ENCODE data around the gene KCNQ4.

KCNQ4 gene

GRCh38 chr1:40815420-40815819, 31.8 kb downstream of the KCNQ4 start:
- no peaks in the 10 kb centered on the region for H3K4me1 ChIP-seq
- H3K36me3 ChIP-seq: no peaks in the 10 kb centered on the region
- no peak overlapping the region for H3K4me3 ChIP-seq (ENCODE audit: low read depth, low read length)
- no peaks in the 10 kb centered on the region for H3K27me3 ChIP-seq
- TF ChIP-seq CTCF (IDR thresholded peaks at IDR 0.05; ENCODE audit: low read depth, low read length): no peak
- no peak for DNase-seq
- H3K9me3 ChIP-seq: no peaks in the 10 kb centered on the region

DNA sequence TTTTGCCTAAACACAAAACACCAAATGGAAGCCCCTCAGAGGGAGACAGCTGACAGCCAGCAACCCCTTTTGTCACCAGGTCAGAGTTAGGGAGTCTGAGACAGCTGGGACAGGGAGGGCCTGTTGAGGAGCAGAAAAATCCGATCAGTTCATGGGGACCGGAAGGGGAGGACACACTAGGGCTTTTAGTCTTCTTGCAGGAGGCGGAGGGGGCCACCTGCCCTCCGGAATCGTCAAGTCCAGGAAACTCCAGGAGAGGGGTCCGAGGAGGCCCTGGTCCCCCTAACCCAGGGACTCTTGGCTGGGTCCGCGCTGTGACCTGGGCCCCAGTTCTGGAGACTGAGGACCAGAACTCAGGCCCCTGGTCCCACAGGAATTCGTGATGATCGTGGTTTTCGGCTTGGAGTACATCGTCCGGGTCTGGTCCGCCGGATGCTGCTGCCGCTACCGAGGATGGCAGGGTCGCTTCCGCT, 34.2 kb downstream of the KCNQ4 start:
- H3K4me1 ChIP-seq: peaks cover 3% of the 10 kb centered on the region; the same call in 1 of the 2 replicates
- no peaks in the 10 kb centered on the region for H3K36me3 ChIP-seq
- H3K4me3 ChIP-seq (ENCODE audit: low read depth, low read length): no peak overlapping the region
- H3K27me3 ChIP-seq: no peaks in the 10 kb centered on the region
- DNase-seq: no peak
- no peak for TF ChIP-seq CTCF (IDR thresholded peaks at IDR 0.05; ENCODE audit: low read depth, low read length)
- H3K9me3 ChIP-seq: no peaks in the 10 kb centered on the region

GRCh38 chr1:40818264-40818961, 34.8 kb downstream of the KCNQ4 start:
- Histone ChIP-seq H3K9me3 (no peaks in the 10 kb centered on the region), H3K4me1 (peaks cover 3% of the 10 kb centered on the region; the same call in 1 of the 2 replicates), H3K4me3 (ENCODE audit: low read depth, low read length) (no peak overlapping the region), H3K36me3 (no peaks in the 10 kb centered on the region), H3K27me3 (no peaks in the 10 kb centered on the region)
- no peak for TF ChIP-seq CTCF (IDR thresholded peaks at IDR 0.05; ENCODE audit: low read depth, low read length)
- DNase-seq: no peak

DNA sequence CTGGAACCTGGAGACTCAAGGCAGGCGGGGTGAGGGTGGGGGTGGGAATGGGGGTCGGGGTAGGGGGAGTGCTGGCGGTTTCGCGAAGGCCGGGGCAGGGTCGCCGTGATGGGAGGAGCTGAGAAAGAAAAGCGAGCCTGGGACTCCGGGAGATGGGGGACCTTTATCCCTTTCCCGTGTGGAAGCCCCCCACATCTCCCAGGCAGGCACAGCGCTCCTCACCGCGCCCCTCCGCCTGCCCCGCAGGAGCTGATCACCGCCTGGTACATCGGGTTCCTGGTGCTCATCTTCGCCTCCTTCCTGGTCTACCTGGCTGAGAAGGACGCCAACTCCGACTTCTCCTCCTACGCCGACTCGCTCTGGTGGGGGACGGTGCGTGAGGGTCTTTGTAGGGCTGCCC, 35.5 kb downstream of the KCNQ4 start:
- peaks cover 3% of the 10 kb centered on the region; the same call in 1 of the 2 replicates for H3K4me1 ChIP-seq
- H3K9me3 ChIP-seq: no peaks in the 10 kb centered on the region
- H3K27me3 ChIP-seq: no peaks in the 10 kb centered on the region
- no peak for TF ChIP-seq CTCF (IDR thresholded peaks at IDR 0.05; ENCODE audit: low read depth, low read length)
- no peak for DNase-seq
- no peak overlapping the region for H3K4me3 ChIP-seq (ENCODE audit: low read depth, low read length)
- H3K36me3 ChIP-seq: no peaks in the 10 kb centered on the region

DNA sequence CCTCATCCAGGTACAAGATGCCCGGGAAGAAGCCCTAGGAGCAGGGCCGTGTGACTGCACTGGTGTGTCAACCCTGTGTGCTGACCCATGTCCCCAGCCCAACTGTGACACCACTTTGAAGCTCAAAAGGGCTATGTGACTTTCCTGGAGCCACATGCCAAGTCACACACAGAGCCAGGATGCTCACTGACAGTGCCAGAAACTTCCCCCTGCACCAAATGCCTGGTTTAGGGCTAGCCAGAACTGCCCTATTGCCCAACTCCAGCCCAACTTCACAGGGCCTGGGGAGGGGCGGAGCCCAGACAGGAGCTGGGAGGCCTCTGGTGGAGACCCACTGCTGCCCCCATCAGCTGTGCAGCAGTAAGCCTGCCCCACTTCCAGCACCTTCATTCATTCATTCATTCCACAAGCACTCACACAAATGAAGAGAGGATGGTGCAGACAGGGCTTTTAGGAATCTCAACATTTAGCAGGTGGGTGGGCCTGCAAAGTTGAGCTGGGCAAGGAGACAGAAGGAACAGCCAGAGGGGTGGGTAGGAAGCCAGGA, 36.7 kb downstream of the KCNQ4 start:
- no peak for DNase-seq
- H3K27me3 ChIP-seq: no peaks in the 10 kb centered on the region
- H3K36me3 ChIP-seq: no peaks in the 10 kb centered on the region
- H3K9me3 ChIP-seq: no peaks in the 10 kb centered on the region
- H3K4me3 ChIP-seq (ENCODE audit: low read depth, low read length): no peak overlapping the region
- peaks cover 3% of the 10 kb centered on the region; the same call in 1 of the 2 replicates for H3K4me1 ChIP-seq
- TF ChIP-seq CTCF (IDR thresholded peaks at IDR 0.05; ENCODE audit: low read depth, low read length): no peak
